Activated CD4-positive, alpha-beta T cell treated with anti-CD3 and anti-CD28 coated beads, Interleukin-2, amount 50 U/mL, for 4 hours (primary cell): ENCODE results near the gene TLNRD1.

Experiments
- DNase-seq, 2 experiments: peaks; one replicate each; pipeline ENCODE4 v3.0.0-alpha.2; 2020

The TLNRD1 gene

DNA sequence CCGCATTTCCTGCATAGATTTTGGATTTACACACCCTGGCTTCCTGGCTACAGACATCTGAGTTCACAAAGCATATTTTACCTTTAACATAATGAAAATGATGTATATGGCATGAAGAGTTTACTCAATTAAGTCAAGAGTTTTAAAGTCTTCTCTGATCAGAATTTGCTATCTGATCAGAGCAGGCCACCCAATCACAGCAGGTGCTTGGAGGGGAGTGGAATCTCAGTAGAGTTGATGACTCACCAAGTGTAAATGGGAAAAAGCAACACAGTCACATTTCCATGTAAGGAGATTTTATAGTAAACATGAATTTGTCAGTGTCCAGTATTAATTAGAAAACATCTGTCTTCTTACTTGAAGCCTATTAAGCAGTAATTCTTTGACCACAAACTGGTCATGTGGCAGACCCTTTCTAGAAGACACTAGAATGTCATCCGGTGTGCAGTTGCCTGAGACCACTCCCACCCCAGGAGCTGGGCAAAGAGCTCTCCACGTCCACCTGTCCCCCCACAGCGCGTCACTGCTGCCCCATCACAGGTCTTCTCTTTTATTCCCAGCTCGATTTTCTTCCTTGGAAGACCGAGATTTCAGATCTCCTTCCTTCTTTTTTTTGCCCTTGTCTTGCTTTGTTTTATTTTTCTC is 21.9 kb upstream of the TLNRD1 start:
- DNase-seq: no peak

DNA sequence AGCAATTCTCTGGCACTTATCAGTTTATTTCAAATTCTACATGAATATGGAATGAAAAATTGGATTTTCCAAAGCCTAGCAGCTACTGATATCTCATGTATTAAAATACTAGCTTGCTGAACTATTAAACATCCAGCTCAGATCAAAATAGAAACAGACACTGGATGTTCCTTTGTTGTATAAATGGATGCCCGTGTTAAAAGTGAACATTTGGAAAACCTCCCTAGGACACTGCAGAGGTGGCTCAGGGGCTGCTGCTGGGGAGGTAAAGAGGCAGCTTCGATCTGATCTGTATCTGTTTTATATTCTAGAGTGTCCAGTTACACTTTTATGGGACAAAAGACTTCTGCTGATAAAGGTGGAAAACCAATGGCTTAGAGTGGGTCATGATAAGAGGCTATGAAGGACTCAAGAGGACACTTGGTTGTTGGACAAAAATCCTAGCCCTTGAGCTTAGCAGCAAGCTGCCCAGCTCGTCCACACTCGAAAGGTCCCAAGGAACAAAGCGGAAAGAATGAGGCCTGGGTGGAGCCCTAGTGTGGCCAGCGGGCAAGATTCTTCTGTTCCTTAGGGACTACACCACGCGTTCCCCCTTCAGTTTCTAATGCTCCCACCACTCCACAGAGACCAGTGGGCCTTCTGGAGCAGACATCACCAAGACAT is 21.1 kb upstream of the TLNRD1 start:
- DNase-seq: no peak

DNA sequence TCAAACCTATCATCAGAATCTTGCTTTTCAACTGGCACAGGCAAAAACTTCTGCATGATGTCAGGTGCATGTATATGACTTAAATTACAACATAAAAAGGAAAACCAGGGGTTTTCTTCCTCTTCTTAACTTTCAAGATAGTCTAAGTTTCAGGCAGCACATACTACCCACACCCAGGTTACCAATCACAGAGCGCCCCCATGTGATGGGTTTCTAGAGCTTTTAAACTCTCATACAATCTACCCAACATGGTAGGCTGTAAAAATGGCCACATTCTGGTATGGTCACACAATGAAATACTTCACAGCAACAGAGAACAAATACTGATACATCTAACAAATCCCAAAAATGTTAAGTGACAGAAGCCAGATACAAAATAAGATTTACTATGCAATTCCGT is 18.5 kb upstream of the TLNRD1 start:
- no peak for DNase-seq

DNA sequence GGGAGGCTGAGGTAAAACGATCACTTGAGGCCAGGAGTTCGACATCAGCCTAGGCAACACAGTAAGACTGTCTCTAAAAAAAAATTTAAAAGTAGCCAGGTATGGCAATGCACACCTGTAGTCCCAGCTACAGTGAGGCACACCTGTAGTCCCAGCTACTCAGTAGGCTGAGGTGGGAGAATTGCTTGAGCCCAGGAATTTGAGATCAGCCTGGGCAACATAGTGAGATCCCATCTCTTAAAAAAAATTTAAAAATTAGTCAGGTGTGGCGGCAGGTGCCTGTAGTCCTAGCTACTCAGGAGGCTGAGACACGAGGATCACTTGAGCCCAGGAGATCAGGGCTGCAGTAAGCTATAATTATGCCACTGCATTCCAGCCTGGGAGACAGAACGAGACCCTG is 17.9 kb upstream of the TLNRD1 start:
- no peak for DNase-seq

DNA sequence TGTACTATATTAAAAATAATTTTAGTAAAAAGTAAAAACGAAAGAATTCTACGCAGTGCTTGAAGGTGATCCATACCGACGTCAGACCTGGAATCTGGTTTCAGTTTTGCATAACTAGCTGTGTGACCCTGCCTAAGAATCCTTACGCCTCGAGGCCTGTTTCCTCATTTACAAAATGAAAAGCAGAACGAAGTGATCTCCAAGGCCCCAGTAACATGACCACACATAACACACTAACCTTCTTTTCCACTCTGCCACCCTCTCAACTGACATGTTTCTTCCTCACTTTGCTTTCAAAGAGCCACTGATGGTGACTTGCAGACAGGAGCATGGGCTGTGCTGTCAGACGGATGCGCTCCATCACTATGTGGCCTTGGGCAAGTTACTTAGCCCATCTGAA is 15.9 kb upstream of the TLNRD1 start:
- DNase-seq: no peak

DNA sequence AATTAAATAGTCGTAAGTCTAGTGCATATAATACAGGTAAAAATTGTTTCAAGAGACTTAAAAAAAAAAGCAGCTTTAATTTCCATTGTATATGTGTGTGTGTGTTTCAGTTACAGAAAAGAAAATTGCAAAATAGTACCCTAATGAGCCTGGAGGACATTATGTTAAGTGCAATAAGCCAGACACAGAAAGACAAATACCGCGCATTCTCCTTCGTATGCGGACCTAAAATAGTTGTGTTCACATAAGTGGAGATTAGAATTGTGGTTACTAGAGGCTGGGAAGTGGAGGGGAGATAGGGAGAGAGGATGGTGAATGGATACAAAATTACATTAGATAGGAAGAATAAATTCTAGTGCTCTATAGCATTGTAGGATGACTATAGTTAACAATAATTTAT is 14.7 kb upstream of the TLNRD1 start:
- DNase-seq: no peak

DNA sequence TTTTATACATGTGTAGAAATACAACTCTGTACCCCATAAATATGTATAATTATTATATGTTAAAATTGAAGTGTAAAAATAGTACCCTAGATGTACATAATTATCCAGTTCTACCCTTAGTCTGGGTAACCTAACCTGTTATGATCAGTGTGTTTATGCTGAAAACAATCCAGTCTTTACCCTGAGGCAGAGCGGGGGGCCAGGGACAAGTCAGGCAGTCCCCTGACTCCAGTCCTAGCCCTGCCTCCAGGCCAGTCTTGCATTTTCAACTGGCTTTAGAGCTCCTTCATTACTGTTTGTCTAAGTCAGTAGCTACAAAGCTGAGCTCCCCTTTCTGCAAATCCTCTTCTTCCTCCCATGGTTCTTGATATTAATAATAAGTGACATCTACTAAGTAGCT is 14.2 kb upstream of the TLNRD1 start:
- no peak for DNase-seq

DNA sequence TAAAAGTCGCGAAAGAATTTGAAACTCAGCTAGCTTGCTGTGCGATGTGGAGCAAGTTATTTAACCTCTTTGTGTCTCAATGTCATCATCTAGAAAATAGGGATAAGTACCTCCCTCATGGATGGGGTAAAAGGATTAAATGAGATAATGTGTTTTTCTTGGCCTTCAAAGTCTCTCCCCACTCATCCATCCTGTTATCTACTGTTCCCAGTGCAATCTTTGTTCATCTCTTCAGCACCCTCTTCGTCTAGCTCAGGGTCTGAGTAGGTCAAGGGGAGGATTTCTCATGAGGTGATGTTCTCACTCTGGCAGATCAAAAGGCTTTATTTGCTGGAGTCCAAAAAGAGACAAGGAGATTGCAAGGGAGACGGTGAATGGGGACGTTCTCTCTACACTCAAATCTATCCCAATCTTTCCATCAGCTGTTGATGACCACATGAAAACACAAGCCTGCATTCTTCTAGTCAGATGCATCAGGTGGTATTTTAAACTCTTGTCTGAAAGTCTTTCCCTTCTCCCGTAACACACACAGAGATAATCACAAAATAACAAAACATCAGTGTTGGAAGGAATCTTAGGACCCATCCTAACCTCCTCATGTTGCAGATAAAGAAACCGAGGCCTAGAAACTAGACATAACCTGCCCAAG is 12.5 kb upstream of the TLNRD1 start:
- no peak for DNase-seq

DNA sequence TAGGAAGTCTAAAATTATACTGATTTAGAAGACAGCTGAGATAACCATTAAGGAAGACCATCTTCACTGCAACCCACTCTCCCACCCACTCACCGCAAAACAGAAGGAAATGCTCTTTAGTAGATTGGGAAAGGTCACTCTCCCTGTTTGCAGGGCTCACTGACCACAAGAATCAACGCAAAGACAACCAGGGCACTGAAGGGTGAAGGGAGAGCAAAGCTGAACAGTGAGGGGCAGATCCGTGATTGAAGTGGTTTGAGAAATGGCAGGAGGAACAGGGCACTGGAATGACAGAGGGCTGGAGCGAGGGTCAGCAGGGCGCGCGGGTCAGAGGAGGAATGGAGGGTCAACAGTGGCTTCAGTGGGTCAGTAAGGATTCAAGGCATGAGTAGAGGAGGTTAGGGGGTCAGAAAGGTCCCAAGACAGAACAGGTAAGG is 11.6 kb upstream of the TLNRD1 start:
- no peak for DNase-seq

DNA sequence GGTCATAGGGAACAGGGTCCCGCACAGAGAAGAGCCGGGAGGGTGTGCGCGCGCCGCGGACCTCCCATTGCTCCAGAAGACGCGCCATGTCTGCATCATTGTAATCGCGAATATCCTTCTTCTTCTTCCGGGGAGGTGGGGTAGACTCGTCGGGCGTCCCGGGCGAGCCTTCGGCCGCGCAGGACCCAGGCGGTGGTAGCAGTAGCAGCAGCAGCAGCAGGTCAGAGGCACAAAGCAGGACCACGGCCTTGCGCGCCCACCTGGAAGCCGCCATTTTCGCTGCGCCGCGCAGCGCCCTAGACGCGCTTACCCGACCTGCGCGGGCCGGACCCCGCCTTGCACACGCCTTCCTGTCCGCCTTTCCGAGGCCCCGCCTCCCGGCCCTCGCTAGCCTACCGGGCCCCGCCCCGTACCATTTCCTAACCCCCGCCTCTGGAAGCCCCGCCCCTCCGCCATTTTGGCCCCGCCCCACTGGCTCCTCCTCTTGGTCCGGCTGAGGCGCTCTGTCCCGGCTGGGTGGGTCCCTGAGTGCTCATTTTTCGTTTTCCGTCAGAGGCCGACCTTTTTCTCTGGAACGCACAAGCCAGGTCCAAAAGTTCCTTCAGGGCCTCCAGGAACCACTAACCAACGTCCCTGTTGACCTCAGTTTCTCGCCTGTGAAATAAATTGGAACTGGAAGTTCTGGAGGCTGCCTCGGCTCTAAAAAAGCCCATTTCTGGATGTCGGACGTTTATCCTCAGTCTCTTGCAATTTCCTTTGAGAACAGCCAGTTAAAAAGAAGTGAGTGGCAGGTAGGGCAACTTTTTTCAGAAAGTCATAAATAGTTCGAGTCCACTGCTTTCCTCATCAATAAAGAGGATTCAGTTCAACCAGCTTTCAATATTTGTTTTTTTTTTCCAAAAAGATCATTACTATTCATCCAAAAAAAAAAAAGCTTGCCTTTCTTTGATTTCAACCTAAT is 10.9 kb upstream of the TLNRD1 start, which contains the start of gene MESD:
Gene MESD, minus strand, starts transcription at position 302 of the 961 bp plus-strand sequence. Its CDS starts 28 bp downstream, at position 274.
- peak; percentile 97 to 98 for DNase-seq

DNA sequence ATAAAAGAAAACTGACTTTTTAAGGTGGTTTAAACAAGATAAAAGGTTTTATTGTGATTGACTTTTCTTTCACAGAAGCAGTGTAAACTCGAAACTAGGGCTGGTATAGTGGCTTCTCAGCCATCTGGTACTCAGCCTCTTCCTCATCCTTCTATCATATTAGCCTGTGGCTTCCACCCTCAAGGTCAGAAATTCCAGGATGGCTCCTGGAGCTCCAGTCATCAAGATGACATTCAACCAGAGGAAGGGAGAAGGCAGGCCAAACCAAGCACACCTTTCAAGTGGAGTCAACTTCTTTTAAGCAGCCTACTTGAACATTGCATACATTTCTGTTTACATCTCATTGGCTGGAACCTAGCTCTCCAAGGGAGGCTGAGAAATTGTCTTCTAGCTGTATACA is 9.8 kb upstream of the TLNRD1 start:
- DNase-seq: no peak

DNA sequence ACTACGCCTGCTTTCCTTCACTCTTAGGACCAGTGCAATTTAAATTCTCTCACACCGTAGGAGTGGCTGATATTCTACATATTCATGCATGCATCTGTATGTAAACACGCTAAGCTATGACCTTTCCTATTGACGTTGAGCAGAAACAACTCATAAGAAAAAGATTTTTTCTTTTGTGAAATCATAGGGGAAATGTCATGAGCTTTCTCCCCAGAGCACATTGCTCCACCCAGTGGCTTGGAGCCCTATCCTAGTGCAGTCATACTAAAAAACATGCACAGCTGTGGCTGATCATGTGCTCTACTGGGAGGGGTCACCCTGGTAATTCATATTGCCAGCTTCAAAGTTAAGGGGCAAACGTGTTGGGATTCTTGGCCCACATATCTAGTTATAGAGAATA is 9.3 kb upstream of the TLNRD1 start:
- DNase-seq: no peak

DNA sequence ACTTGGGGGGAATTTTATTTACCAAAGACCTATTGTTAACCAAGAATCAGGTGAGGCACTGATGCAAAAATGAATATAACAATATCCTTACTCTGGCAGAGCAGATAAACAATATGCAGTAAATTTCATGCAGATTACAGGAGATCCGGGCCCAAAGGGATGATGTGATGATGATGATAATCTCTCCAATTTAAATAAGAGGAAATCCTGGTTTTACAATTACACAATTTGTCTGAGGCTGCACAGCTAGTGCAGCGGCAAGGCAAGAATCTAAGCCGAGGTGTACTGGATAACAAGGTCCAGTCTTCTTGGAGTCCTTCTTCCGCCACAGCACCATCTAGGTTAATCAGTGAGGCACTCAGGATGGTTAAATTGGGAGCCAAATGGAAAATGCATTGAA is 8.7 kb upstream of the TLNRD1 start:
- no peak for DNase-seq

DNA sequence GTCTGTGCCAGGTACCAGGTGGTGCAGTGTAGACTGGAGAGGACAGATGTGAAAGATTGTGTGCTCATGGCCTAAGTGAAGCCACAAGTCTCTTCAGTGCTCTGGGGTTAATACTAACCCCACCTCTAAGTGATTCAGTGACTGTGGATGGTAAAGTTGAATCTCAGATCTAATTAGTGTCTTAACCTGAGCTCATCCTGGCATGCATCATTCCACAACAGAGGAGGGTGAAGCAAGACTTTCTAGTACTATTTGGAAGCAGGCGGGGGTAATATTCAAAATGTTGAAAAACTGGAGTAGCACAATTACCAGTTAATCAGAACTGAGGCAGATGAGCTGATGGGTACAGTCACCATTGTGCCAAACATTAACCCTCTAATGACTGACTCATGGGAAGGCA is 8.3 kb upstream of the TLNRD1 start:
- DNase-seq: no peak

DNA sequence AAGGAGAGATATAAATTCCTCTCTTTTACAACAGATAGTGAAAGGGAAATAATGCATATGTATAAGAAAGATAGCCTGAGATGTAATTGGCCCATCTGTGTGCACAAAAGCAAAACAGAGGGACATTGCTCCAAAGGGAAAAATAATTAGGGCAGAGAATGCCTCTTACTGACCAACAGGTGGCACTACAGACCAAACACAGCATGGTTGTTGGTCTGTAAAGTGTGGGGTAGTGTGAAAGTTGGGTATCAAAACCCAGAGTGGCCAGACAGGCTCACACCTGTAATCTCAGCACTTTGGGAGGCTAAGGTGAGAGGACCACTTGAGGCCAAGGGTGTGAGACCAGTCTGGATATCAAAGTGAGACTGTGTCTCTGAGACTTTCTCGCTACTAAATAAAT is 4.5 kb upstream of the TLNRD1 start:
- no peak for DNase-seq

DNA sequence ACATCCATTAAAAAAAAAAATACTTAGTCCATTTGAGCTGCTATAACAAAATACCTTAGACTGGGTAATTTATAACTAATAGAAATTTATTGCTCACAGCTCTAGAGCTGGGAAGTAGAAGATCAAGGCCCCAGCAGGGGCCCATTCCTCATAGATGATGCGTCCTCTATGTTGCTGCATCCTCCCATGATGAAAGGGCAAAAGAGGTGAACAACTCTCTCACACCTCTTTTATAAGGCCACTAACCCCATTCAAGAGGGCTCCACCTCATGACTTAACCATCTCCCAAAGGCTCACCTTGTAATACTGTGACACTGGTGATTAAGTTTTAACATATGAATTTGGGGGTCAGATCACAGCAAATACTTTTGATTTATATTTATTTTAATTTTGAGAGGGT is 3.0 kb upstream of the TLNRD1 start:
- no peak for DNase-seq

DNA sequence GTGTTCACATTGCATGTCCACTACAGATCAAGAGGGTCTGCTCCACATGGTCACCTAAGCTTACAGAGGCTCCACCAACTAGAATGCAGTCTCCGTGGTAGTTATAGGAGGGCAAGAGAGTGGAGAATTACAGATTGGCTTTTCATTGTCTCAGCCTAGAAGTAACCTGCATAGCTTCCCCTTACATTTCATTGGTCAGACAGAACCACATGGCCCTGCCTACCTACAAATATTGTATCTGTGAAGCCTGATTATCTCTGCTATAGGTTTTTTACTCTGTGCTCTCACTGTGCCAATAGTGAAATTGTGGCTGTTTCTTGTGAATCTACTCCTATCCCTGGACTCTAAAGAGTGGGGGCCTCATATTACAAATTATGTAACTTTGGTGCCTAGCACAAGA is 2.5 kb upstream of the TLNRD1 start:
- no peak for DNase-seq

DNA sequence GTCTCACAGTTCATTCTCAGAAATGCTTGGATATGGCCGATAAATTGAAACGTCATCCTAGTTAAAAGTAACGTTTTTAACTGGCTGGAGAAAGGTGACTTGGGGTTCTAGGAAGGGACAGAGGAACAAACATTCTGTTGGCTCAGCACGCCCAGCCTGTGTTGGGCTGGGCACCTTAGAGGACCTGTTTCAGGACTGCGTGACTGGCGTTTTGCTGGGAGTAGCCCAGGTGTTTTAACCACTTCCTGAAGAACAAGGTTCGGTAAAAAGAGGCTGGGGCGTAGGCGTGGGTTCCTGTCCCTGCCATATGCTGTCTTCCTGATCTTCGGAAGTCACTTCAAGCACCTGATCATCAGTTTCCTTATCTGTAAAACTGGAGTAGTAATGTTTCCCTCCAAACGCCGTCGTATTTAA is 1.1 kb upstream of the TLNRD1 start:
- peak; percentile 43 to 47 for DNase-seq

DNA sequence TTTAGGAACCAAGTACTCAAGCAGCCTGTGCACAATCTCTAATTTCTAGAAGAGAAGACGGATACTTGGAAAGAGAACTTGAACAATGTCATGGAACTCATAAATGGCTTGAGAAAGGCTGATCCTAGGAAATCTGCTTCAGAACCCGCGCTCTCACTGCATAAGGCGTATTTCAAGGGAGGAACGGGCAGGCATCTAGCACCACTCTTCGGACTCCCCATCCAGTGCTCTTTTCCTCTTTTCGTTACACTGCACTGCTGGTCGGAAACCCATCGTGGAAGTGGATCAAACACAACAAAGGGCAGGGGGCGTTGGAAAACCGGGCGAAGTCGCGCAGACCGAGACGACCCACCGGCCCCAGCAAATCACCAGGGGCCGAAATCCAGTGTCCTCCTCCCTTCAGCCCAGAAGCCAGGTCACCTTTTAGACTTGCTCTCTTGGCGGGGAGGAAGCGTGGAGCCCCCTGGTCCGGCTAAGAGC is 539 bp upstream of the TLNRD1 start:
- DNase-seq: no peak

DNA sequence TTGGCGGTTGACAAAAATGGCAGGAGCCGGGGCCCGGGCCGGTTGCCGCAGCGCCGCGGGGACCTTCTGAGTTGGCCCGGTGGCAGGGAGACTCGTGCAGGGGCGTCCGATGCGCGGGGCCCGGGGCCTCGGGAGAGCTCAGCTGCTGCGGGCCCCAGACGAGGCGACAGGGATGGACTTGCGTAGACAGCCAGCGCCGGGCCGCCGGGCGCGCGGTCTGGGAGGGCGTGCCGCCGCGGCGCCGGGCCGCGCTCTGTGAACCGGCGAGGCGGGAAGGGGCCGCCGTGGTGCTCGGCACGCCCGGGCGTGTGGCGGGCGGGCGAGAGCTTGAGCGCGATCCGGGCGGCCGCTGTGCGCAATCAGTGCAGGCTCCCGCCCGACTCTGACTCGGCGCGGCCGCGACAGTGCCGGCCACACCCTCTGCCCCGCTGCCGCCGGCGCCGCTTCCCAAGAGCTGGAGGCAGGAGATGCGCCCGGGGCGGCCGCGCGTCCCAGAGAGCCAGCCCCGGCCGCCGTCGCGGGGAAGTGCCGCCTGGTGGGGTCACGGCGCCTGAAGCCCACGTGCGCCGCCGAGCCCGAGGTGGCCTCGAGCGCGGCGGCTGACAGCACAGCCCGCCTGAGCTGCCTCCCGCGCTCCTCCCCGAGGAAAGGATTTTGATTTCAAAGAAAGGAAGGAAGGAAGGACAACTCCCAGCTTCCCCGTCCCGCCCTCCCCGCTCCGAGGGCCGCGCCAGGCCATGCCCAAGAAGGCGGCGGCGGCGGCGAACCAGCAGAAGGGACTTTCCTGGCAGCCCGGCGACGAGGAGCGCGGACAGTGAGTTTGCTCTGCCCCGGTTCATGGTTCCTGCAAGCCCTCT is 657 bp downstream of the TLNRD1 start:
- peak; percentile 37 to 44 for DNase-seq

DNA sequence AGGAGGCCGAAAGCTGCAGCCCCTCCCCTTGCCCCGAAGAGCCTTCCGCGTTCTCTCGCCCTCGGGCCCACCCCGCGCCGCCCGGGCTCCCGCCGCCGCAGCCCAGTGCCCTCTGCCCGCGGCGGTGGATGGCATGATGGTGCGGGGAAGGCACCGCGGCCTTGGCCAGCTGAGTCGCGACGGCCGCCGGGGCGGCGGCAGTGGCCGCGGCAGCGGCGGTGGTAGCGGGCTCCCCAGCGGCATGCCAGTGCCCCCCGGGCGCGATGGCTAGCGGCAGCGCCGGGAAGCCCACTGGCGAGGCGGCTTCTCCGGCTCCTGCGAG is 1.2 kb downstream of the TLNRD1 start:
- no peak for DNase-seq
